ENCODE data around the gene AEBP2. TPM values are rescaled to one million over a fixed set of nuclear protein-coding genes. Genes with fewer than 3 reads are reported as not detected.

AEBP2 gene
- total RNA-seq (2011; cell fraction: chromatin; rRNA removed; ENCODE audit: low replicate concordance), result 6.1 and 12.1 TPM in 2 replicates
- 1.7 and 2.9 TPM in 2 replicates for total RNA-seq (2011; cell fraction: nucleolus; rRNA removed)
- total RNA-seq (2011; cell fraction: nucleoplasm; rRNA removed), result 4.8 and 13.1 TPM in 2 replicates
- total RNA-seq (2014; rRNA removed) (5.0 and 5.7 TPM in 2 replicates), total RNA-seq (2014; rRNA removed; fragmentation: Illumina TruSeq; extraction: Trizol) (9.3 and 9.7 TPM in 2 replicates), total RNA-seq (2015; rRNA removed; fragmentation: Illumina TruSeq; extraction: Trizol) (10.0 and 10.1 TPM in 2 replicates), total RNA-seq (2021) (12.9 and 18.2 TPM in 2 replicates), polyA plus RNA-seq (2011; rRNA removed) (8.4 and 9.7 TPM in 2 replicates), polyA plus RNA-seq (2014; fragmentation: Illumina TruSeq; extraction: Trizol) (18.3 and 20.9 TPM in 2 replicates), polyA plus RNA-seq (2014; fragmentation: Nextera tagmentation; extraction: Ambion mirVana) (10 to 100 TPM; 17.6 to 43.7 TPM), polyA plus RNA-seq (2014; rRNA removed) (7.2 and 10.3 TPM in 2 replicates), polyA minus RNA-seq (2011; rRNA and poly(A)+ RNA removed) (16.1 and 16.7 TPM in 2 replicates), Bru-seq, nascent RNA (percentile 70 among the genes with signal in this experiment), BruChase-seq, experiment 1, labeled RNA remaining after a 2-hour chase (percentile 72 among the genes with signal in this experiment), BruChase-seq, experiment 2, labeled RNA remaining after a 6-hour chase (percentile 73 among the genes with signal in this experiment)
- 1.3 and 5.9 TPM in 2 replicates for polyA plus RNA-seq (2011; cell fraction: cytosol; rRNA removed)
- polyA plus RNA-seq (2011; cell fraction: nucleus; rRNA removed), result 4.4 and 5.9 TPM in 2 replicates
- 8.3 and 11.2 TPM in 2 replicates for polyA plus RNA-seq (2012)
- 9.8 and 12.7 TPM in 2 replicates for polyA minus RNA-seq (2011; cell fraction: cytosol; rRNA and poly(A)+ RNA removed)
- polyA minus RNA-seq (2011; cell fraction: nucleus; rRNA and poly(A)+ RNA removed), result 3.0 and 5.4 TPM in 2 replicates
- long read RNA-seq, experiment 1, full-length matches to known transcripts, result 20 of 35 reads
- long read RNA-seq, experiment 1, partial matches to known transcripts, result 1 of 35 reads
- long read RNA-seq, experiment 1, other reads (novel, unspliced or antisense), result 14 of 35 reads
- long read RNA-seq, experiment 2, partial matches to known transcripts, result 5 of 10 reads
- long read RNA-seq, experiment 2, other reads (novel, unspliced or antisense), result 5 of 10 reads
- long read RNA-seq, experiment 3, partial matches to known transcripts, result 2 of 8 reads
- long read RNA-seq, experiment 3, other reads (novel, unspliced or antisense), result 6 of 8 reads

GRCh38 chr12:19439059-19440018, at the start of gene AEBP2:
Gene AEBP2 (plus strand): TSS chr12:19439492. CDS start chr12:19439700, 208 bp downstream.
- Histone ChIP-seq H3K4me2 (ENCODE audit: insufficient read depth, low read length) (peak within 1 kb of the TSS; percentile 87; the same call in 1 of the 2 replicates), H3K27me3 (ENCODE audit: control insufficient read depth in 2 of 2, insufficient read depth in 2 of 2, low read length in 2 of 2) (no peaks in the 10 kb centered on the region)
- TF ChIP-seq HMG20B (CRISPR knock-in tag; IDR thresholded peaks at IDR 0.05) (no peak), RBM34 (IDR thresholded peaks at IDR 0.05; ENCODE audit: borderline replicate concordance, insufficient read depth, low read length) (no peak), TEAD1 (CRISPR knock-in tag; IDR thresholded peaks at IDR 0.05) (no peak), MCM7 (IDR thresholded peaks at IDR 0.05) (no peak), TGIF2 (CRISPR knock-in tag; IDR thresholded peaks at IDR 0.05) (no peak), E2F5 (CRISPR knock-in tag; IDR thresholded peaks at IDR 0.05) (no peak), E2F3 (CRISPR knock-in tag; IDR thresholded peaks at IDR 0.05) (no peak), TCFL5 (CRISPR knock-in tag; conservative IDR thresholded peaks at IDR 0.05) (no peak), HDAC3 (IDR thresholded peaks at IDR 0.05; ENCODE audit: borderline replicate concordance, partially characterized antibody) (no peak), GTF2F1 (IDR thresholded peaks at IDR 0.05; ENCODE audit: low read depth, low read length) (no peak), SAFB (IDR thresholded peaks at IDR 0.05; ENCODE audit: borderline replicate concordance, low read depth, low read length) (peak; percentile 94), POLR2AphosphoS5 (IDR thresholded peaks at IDR 0.05; ENCODE audit: control insufficient read depth, insufficient read depth, low read depth, low read length) (peak; percentile 57; the same call in 1 of the 2 replicates), RBM15 (IDR thresholded peaks at IDR 0.05; ENCODE audit: insufficient read depth, low read length) (no peak), SRSF1 (IDR thresholded peaks at IDR 0.05; ENCODE audit: low read depth, low read length) (no peak), NFXL1 (CRISPR knock-in tag; IDR thresholded peaks at IDR 0.05) (no peak), XRCC5 (IDR thresholded peaks at IDR 0.05; ENCODE audit: low read depth, low read length) (no peak)

More at GRCh38 chr12:19439059-19440018, at the start of gene AEBP2:
- in situ Hi-C loops (cut with MboI) (no loop called here), intact Hi-C loops (cut with micrococcal nuclease) (no loop called here)
- Histone ChIP-seq H3K9ac (ENCODE audit: insufficient read depth in 1 of 2, low read depth in 2 of 2, low read length in 2 of 2) (peak within 1 kb of the TSS; percentile 77 to 94), H3K27ac (ENCODE audit: extremely low read depth, low read depth, low read length) (peak within 1 kb of the TSS; percentile 87), H3K9me1 (ENCODE audit: control insufficient read depth, insufficient read depth, low read length) (no peaks in the 10 kb centered on the region), H3K36me3 (ENCODE audit: control insufficient read depth, insufficient read depth, low read length) (peaks cover 6% of the 10 kb centered on the region; the same call in 1 of the 3 replicates), H4K20me1 (replicated peaks; ENCODE audit: control insufficient read depth, insufficient read depth, low read length) (no peaks in the 10 kb centered on the region), H2AFZ (ENCODE audit: low read depth, low read length) (peak within 1 kb of the TSS; percentile 92), H3K9me3 (replicated peaks; ENCODE audit: control insufficient read depth, insufficient read depth, low read depth, low read length) (no peaks in the 10 kb centered on the region), H3K4me1 (replicated peaks in 1 of 2; ENCODE audit: control insufficient read depth in 2 of 2, insufficient read depth in 2 of 2, low read length in 2 of 2) (peaks cover 3 to 11% of the 10 kb centered on the region in 2 experiments; a peak in 2 of 5 replicates), H3K79me2 (ENCODE audit: control insufficient read depth, insufficient read depth, low read length) (peaks cover 48% of the 10 kb centered on the region), H3K4me3 (peak within 1 kb of the TSS; percentile 89)
- WGBS (ENCODE audit: insufficient coverage, low coverage, missing lambda C conversion rate), result 39% methylated on average over 9 of the region's 102 CpGs
- peak; percentile 89 to 91 (median 90) for DNase-seq (ENCODE audit: extremely low read depth in 1 of 4, low spot score in 3 of 4)
- ChIA-PET CTCF (ENCODE audit: low intra/inter-chr PET ratio) (no interaction called here), POLR2A (interaction anchor here (0.6 to 1.4 kb wide), 3 partner anchors 9 to 40 kb away, joined by 3 to 4 read pairs (median 3); no protein-coding TSS in a partner anchor)
- BruUV-seq (replicated peaks), result no TSS peak
- FAIRE-seq, result peak; percentile 61
- ATAC-seq, result peak; percentile 93

All from K562 (cell line).